NCI-H1436 treated with DMSO at 0.1 percent for 48 hours (cell line): Measurements from ENCODE around the gene TSPAN17.
"Not testable (repeated sequence)": the region's sequence is repeated elsewhere in the genome, so short reads cannot be mapped to it uniquely, and the experiment has no call there.

ENCODE experiments used
- DNase-seq: peaks from one replicate; lab custom pipeline; 2025; lab: John Stamatoyannopoulos, UW

The TSPAN17 gene

DNA sequence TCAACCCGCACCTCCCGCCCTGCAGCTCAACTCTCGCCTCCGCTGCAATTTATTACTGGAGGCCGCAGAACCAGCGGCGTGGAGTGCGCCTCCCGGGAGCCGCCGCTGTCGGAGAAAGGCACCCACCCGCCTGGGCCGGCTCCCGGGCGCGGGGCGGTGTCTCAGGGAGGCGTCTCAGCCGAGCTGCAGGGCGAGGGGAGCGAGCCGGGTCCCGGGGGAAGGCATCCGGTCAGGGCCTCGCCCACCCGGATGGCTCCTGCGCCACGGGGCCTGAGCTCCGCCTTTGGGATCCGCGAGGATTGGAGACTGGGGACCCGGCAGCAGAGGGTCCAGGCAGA is 32.9 kb downstream of the TSPAN17 start:
- DNase-seq: no peak

DNA sequence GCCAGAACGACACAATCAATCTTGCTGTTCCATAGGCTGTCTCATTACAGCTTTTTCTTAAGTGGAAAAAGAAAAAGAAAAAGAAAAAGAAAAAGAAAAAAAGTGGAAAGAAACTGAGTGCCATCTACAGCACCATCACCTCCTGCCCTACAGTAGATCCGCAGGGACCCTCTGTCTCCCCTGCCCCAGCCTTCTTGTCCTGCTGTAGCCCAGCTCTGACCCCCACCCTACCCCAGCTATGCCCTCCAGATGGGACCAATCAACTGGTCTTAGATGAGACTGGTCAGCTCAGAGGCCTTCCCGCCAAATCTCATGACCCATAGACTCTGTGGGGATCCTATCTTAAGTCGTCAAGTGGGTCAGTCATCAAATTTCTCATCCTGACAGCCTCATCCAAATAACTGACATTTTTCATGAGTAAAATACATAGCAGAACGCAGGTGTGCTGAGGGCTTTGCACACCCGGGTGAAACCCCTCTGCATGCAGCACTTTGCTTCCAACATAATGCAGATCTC is 34.8 kb downstream of the TSPAN17 start:
- DNase-seq: no peak

DNA sequence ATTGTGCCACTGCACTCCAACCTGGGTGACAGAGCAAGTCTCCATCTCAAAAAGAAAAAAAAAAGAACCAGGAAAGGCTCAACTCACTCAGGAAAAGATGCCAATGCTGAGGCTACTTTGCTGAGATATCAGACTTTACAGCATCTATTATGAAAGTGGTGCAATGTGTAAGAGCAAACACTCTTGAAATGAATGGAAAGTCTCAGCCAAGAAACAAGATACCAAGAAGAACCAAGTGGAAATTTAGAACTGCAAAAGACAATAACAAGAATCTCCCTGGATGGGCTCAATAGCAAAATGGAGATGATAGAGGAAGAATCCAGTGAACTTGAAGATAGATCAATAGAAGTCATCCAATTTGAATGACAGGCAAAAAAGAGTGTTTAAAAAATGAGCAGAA is 37.7 kb downstream of the TSPAN17 start:
- no peak for DNase-seq

DNA sequence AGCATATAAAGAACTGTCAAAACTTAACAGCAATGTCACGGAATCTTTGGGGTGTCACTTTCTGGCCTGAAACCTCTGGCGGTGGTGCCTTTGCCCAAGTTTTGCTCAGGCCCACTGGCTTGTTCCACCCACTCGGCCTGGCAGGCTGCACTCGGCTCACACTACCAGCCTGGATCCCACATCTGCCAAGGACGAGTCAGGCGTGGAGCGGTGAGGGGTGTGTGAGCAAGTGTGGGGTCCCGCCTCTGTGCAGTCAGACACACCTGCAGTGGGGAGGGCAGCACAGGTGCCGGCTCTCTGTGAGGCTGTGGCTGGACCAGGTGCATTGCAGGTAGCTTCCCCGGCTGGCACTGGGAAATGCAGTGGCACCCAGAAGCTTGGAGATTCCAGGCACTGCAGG is 40.0 kb downstream of the TSPAN17 start:
- DNase-seq: no peak

DNA sequence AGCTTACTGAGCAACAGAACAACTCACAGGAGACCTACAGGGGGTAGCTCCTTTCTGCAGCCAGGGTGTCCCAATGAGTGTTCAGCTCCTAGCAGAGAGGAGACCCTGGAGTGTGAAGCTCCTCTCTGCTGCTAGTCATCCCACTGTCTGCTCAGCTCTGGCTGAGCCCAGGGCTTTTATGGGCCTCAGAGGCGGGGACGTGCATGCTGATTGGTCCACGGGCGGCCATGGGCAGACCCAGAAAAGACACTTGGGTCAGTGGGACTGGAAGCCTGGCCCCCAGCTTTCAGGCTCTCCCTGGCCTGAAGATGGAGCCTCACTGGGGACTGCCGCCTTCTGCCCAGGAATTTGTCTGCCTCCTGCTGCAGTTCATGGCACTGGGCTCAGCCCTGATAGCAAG is 40.6 kb downstream of the TSPAN17 start:
- DNase-seq: no peak

DNA sequence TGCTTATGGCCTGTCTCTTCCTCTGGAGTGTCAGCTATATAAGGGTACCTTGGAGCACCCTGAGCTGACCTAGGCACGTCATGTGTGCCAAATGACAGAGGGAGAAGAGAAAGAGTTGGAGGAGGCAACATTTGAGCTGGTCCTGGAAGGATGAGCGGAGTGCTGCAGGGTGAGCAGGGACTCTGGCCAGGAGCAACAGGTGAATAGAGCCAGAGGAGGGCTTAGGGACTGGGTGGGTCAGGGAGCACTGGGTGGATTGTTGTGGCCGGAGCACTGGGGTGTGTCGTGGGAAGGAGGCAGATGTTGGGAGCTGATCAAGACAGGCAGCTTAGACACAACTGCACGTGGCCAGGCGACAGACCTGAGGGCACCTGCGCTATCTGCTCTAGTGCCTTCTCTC is 43.6 kb downstream of the TSPAN17 start:
- no peak for DNase-seq

DNA sequence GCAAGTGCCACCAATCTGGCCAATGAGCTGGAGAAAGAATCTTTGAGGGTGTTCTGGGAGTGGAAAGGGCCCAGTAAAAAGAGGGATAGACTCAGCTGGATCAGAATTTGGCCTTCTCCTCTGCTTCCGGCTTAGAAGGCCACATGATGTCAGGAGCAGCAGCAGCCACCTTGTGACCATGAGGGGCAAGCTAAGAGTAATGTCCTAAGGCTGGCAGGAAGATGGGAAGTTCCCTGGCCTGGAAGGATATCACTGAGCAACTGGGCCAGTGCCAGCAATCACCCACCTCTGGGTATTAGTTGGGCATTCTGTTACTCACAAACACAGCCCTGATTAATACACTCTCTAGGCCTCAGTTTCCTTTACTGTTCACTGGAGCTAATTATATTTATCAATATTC is 44.2 kb downstream of the TSPAN17 start:
- DNase-seq: no peak

DNA sequence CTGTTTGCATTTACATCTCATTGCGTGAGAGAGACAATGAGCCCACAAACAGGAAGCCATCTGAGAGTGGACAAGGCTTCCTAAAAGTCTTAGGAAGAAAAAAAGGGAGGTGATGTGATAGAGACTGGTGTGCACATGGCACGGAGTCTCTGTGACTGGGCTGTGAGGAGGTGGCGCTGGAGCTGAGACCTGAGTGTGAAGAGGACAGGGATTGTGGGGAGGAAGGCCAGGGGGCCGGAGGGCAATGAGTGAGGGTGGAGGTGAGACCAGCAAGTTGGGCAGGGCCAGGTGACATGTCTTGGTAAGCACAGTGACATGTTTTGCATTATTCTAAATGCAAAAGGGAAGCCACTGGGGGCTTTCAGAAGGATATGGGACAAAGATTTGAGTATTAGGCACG is 45.0 kb downstream of the TSPAN17 start:
- no peak for DNase-seq

DNA sequence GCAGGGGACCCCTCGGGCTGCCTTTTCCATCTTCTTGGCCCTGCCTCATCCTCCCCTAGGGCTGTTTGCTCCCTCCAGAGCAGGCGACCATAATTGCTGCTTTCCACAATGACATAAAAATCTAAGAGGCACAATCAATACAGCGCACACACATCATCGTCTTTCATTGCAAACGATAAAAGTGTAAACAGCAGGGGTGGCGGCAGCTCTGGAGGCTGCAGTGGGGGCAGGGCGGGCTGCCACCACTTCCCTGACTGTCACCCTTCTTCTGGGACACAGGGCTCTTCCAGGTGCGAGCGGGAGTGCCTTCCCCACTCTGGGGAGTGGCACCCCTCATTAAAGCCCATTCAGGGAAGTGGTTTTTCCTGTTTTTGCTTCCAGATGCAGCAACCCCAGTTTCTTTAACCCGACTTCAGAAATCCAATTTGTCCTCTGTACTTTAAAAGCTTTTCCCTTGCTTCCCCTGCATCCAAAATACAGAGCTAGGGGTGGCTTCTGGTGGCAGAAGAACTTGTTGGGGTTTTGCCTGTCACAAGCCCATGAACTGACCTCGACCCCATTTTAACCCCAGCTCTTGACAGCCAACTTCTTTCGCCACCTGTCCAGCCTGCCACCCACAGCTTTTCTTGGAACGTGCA is 45.7 kb downstream of the TSPAN17 start:
- DNase-seq: no peak

DNA sequence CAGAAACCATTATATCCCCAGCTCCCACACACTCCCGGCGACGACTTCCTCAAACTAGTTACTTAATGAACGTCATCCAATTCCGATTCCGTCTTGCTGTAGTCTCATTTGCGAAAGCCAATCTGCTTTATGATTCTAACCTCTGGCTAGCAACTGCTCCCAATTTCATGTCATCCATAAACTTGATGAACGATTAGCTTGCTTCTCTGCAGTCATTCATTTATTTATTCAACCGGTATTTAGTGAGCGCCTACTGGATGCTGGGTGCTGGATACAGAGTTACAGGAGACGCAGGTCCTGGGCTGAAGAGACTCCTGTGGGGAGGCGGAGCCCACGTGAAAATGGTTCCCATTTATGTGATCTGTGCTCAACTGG is 46.2 kb downstream of the TSPAN17 start:
- no peak for DNase-seq

DNA sequence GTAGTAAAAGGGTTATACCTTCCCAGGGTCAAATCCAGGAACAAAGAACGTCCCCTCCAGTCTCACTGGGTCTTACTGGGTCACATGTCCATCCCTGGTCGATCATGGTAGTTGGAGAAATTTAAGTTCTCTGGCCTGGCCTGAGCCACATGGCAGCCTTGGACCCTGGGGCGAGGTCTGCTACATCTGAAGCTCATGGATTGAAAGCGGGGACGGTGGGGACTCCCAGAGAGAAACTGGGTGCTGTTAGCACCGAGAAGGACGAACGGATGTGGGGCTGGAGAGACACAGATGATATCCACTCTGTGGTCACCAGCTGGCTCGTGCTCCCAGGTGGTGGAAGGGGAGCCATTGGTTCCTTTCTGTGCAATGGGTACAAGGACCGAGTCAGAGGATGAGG is 46.9 kb downstream of the TSPAN17 start:
- DNase-seq: no peak

DNA sequence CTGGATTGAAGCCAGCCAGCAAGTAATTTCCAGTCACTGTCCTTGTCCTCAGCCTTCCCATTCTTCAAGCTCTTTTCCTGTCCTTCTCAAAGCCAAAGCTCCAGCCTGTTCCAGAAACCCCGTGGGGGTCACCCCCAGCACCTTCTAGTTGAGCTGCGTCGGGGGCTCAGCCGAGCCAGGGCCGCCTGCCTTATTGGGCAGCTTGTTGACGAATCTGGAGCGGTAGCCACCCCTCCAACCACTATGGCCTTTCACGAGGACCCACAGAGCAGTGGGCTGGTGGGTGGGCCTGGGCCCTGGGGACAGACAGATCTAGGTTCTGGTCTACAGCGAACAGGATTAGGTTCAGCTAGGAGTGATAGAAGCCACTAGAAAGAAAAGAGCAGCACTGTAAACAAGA is 47.3 kb downstream of the TSPAN17 start:
- DNase-seq: no peak

DNA sequence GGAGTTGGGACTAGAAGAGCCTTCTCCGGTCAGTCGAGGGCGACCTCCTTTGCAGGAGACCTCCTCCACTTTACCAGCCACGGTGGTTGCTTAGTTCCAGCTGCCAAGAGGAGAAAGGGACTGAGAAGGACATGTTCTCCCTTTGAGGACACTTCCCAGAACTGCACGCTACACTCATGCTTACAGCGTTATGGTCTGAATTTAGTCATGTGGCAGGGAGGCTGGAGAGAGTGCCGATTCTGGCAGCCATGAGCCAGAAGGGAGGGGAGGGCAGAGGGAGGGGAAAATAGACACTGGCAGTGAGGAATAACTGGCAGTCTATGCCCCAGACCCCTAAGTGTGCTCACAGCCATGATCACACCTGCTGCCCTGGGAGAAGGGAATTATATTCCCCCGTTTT is 47.8 kb downstream of the TSPAN17 start:
- DNase-seq: no peak

DNA sequence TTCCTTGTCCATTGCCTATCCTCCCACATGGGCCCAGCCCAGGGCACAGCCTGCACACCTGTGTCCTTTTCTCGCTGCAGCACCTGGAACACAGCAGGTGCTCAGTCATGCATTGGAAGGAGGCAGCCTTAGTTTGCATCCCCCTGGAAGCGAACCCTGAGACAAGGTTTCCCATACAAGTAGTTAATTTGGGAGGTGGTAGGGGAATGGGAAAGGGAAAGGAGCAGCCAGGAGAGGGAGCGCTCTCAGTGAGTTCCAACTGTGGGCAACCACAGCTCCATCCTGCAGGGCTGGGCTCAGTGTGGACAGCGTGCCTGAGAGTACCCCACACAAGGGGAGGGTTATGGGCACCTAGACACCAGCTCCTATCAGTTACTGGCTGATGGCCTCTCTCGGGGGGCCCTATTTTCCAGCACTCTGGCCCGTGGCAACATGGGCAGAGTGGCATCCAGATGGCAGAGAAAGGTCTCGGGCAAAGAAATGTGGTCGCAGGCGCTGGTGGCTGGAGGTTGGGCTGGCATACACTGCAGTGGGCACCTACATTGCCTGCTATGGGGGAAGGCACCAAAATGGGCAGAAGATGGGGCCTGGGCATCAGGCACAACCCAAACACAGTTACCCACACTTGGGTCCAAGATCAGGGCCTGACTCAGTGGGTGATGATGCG is 50.1 kb downstream of the TSPAN17 start:
- no peak for DNase-seq

DNA sequence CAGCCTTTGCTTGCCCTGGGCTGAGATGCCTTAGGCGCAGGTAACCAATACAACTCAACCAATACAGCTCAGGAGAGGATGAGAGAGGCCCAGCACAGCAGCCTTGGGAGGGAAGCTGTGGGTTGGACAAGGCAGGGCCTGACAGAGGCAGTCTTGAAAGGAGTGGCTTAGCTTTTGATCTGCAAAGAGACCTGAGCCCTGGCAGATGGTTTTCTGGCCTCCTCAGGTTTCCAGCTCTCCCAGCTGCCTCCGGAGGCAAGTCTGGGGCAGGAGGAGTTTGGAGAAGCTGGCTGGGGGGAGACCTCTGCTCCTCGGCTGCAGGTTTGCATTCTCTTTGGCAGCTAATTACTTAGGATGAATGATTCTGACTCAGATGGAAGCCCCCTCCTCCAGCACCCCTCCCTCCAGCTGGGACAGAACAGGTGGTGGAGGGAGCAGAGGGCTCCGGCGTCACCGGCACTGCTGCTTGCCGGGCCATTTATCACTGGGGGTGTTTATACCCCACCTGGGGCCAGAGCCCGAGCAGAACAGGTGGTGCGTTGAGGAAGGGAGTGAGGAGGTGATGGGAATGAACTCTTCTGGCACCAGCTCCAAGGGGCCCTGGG is 50.8 kb downstream of the TSPAN17 start:
- DNase-seq: no peak

DNA sequence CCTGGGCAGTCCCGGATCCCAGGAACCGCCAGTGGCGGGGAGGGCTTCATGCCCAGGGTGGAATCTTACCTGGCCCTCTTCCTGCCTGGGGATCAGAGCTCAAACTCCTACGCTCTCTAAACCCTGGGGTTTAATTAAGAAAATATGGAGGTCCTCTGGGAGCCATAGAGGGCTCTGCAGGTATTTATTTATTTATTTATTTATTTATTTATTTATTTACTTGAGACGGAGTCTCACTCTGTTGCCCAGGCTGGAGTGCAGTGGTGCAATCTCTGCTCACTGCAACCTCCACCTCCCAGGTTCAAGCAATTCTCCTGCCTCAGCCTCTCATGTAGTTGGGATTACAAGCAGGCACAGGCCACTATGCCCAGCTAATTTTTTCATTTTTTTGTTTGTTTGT is 52.2 kb downstream of the TSPAN17 start:
- not testable (repeated sequence) for DNase-seq

DNA sequence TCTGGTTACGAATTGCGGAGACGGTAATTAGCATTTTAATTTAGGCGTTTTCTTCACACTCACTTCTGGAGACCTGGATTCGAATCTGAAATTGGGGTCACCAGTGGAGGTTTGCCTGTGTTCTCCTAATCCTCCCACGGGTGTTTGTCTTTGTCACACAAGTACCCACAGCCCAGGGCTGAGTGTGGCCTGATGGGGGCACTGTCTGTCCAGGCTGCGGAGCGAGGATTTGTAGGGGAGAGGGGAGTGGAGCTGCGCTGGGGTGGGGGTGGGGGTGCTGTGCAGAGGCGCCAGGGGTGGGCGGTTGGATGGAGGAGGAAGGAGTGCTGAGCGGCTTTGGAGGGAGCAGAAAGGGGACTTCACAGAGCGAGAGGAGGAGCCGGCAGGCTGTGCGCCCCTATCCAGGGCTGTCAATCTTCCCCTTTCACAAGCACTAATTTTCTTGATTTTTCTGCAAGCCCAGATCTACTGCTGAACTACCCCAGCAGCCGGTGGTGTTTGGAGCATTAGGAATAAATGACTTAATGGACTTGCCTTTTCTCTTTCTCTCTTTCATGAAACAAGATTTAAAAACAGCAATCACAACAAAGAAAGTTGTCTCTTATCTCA is 53.1 kb downstream of the TSPAN17 start:
- DNase-seq: no peak

DNA sequence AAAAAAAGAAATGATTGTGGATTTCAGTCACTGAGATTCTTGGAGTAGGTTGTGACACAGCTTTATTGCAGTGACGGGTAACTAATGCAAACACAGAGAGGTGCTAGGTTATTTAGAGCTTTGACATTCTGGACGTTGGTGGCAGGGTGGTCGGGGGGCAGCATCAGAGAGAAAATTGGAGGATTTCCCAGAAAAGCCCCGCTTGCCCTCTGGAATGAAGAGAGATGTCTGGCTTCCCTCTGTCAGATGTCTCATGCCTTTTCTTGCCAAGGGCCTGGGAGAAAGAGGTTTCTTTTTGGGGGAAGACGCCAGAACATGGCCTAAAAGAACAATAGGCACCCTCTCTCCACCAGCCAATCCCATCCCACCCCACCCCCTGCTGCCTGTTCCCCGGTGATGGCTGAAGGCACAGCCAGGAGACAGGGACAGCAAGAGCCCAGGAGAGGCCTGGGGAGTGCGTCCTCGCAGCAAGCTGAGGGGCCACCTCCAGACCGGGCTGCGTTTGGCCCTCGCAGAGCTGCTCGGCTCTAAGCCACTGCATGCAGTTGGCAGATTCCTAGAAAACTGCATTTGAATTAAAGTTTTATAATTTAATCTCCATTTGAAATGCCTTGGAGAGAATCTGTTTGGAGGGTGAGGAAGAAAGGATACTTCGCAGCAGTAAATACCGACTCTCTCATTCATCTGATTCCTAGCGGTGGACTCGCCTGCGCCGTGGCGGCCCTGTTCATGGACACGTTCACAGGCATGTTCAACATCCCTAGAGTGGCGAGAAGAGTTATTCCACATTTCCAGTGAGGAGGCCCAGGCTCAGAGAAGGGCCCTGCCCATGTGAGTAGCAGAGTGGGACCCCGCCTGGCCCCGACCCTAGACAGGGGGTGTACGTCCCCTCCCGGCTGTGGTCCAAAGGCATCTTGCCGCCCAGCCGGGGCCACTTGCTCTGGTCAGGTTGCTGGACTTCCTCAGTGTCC is 55.7 kb downstream of the TSPAN17 start:
- DNase-seq: no peak

DNA sequence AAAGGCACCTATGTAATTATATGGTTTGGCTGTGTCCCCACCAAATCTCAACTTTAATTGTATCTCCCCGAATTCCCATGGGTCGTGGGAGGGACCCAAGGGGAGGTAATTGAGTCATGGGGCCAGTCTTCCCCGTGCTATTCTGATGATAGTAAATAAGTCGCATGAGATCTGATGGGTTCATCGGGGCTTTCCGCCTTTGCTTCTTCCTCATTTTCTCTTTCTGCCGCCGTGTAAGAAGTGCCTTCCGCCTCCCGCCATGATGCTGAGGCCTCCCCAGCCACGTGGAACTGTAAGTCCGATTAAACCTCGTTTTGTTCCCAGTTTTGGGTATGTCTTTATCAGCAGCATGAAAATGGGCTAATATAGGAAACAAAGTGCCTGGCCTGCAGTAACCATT is 56.6 kb downstream of the TSPAN17 start:
- no peak for DNase-seq

DNA sequence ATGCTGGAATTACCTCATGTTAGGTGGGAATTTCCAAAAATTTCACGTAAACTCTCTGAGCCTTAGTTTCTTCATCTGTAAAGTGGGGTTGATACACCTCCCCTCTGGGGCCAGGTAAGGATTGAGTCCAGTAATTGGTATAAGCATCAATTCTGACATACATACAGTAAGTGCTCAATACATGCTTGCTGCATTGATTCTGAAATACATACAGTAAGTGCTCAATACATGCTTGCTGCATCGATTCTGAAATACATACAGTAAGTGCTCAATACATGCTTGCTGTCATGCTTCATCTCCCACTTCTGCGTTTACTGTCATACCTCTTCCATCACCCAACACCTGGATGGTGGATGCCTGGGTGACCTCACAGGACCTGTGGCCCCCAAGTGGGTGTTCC is 57.1 kb downstream of the TSPAN17 start:
- DNase-seq: no peak

DNA sequence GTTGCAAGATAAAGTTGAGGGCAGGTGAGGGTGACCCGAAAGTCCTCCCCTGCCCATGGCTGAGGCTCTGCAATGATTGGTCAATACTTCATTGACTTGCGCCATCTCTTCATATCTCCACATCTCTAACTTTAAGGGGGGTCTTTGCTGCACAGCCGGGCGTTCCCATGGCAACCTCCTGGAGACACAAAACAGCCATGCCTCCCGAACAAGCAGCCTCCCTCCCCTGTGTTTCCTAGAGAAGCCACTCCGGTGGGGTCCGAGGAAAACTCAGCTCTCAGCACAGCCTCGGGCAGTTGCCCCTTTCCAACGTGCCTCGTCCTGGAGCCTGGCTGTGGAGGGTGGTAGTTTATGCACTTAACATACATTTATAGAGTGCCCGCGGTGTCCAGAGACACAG is 57.5 kb downstream of the TSPAN17 start:
- DNase-seq: no peak
